Measurements from ENCODE around the gene LIMS1.
A peak's percentile ranks its signal among the peaks of the same experiment; 100 is the strongest.

The LIMS1 gene

GRCh38 chr2:108616318-108616717 is 82.0 kb downstream of the LIMS1 start:
- DNase-seq = no peak

GRCh38 chr2:108616751-108617161 is 82.5 kb downstream of the LIMS1 start:
- DNase-seq = peak; percentile 61

- DNase-seq = no peak
Measured at GRCh38 chr2:108617617-108618016, 83.3 kb downstream of the LIMS1 start.

- no peak for DNase-seq
Measured at GRCh38 chr2:108619925-108620620, 85.8 kb downstream of the LIMS1 start.

- no peak for DNase-seq
Measured at GRCh38 chr2:108620656-108621055, 86.4 kb downstream of the LIMS1 start.

- peak; percentile 85 for DNase-seq
Measured at GRCh38 chr2:108621087-108621559, 86.9 kb downstream of the LIMS1 start.

GRCh38 chr2:108621687-108622681 is 87.7 kb downstream of the LIMS1 start:
- no peak for DNase-seq

GRCh38 chr2:108623616-108624015 is 89.3 kb downstream of the LIMS1 start:
- DNase-seq = no peak

- no peak for DNase-seq
Measured at GRCh38 chr2:108625186-108625827, 91.0 kb downstream of the LIMS1 start.

GRCh38 chr2:108625828-108626195 is 91.5 kb downstream of the LIMS1 start:
- no peak for DNase-seq

- DNase-seq = no peak
Measured at GRCh38 chr2:108626995-108627394, 92.7 kb downstream of the LIMS1 start.

GRCh38 chr2:108627911-108628567 is 93.8 kb downstream of the LIMS1 start:
- DNase-seq = no peak

- DNase-seq = no peak
Measured at GRCh38 chr2:108628936-108629335, 94.7 kb downstream of the LIMS1 start.

- no peak for DNase-seq
Measured at GRCh38 chr2:108629417-108629816, 95.1 kb downstream of the LIMS1 start.

GRCh38 chr2:108630567-108631405 is 96.5 kb downstream of the LIMS1 start:
- DNase-seq = no peak

GRCh38 chr2:108632332-108633160 is 98.3 kb downstream of the LIMS1 start:
- peak; percentile 91 for DNase-seq

- DNase-seq = no peak
Measured at GRCh38 chr2:108633409-108633808, 99.1 kb downstream of the LIMS1 start.

- peak; percentile 78 for DNase-seq
Measured at GRCh38 chr2:108634011-108634410, 99.7 kb downstream of the LIMS1 start.

- DNase-seq = no peak
Measured at GRCh38 chr2:108634576-108635160, 100.4 kb downstream of the LIMS1 start.

GRCh38 chr2:108635630-108636354 is 101.5 kb downstream of the LIMS1 start:
- no peak for DNase-seq
